HL-60 (cell line): ENCODE results near the gene ACAD9.

ENCODE experiments used
- POLR2AphosphoS5 ChIP-seq: IDR thresholded peaks from 2 replicates; pipeline ENCODE4 v1.6.1; 2012; ENCODE audit warnings: low read depth
- TF ChIP-seq, protein P1 (sequence below): IDR thresholded peaks from one replicate; pipeline ENCODE4 v1.5.1; 2011; ENCODE audit warnings: low read length, control low read depth, inconsistent platforms; ENCODE audit not compliant: insufficient read depth

GRCh38 chr3:128853826-128854225 is 25.6 kb upstream of the ACAD9 start:
- TF ChIP-seq, protein P1, sequence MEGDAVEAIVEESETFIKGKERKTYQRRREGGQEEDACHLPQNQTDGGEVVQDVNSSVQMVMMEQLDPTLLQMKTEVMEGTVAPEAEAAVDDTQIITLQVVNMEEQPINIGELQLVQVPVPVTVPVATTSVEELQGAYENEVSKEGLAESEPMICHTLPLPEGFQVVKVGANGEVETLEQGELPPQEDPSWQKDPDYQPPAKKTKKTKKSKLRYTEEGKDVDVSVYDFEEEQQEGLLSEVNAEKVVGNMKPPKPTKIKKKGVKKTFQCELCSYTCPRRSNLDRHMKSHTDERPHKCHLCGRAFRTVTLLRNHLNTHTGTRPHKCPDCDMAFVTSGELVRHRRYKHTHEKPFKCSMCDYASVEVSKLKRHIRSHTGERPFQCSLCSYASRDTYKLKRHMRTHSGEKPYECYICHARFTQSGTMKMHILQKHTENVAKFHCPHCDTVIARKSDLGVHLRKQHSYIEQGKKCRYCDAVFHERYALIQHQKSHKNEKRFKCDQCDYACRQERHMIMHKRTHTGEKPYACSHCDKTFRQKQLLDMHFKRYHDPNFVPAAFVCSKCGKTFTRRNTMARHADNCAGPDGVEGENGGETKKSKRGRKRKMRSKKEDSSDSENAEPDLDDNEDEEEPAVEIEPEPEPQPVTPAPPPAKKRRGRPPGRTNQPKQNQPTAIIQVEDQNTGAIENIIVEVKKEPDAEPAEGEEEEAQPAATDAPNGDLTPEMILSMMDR: no peak
- no peak for TF ChIP-seq POLR2AphosphoS5
